Coronary artery (tissue), 2 donors: ENCODE data around the gene AREL1.

Source experiments
- DNase-seq: peaks from one replicate; pipeline ENCODE4 v3.0.0-alpha.2; 2017; ENCODE audit warnings: low spot score
- H3K27ac ChIP-seq, 2 donors: fragments of 200-600 bp; sonication (generic); one replicate each; pipeline ENCODE4 v1.5.1; 2016 to 2019
- H3K4me3 ChIP-seq: fragments of 200-600 bp; sonication (generic); 2 replicates; pipeline ENCODE4 v1.5.1; 2016; ENCODE audit warnings: mild to moderate bottlenecking, moderate library complexity
- TF ChIP-seq, protein P1 (sequence below): fragments of 200-600 bp; sonication (generic); IDR thresholded peaks from one replicate; pipeline ENCODE4 v1.5.1; 2019; ENCODE audit warnings: antibody characterized with exemption

Gene AREL1

DNA sequence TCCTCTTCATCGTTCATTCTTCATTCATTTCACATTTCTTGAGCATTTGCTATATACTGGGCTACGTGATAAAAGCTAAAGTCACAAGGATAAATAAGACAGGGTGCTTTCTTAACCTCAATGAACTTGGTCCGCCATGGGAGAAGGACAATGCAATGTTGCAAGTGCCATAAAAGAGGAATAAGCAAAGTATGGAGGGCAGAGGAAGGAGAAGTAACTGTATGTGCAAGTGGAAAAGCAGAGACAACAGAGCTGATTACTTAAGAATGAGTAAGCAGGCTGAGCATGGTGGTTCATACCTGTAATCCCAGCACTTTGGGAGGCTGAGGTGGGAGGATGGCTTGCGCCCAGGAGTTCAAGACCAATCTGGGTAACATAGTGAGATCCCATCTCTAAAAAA lies 14.4 kb downstream of the AREL1 start:
- TF ChIP-seq, protein P1, sequence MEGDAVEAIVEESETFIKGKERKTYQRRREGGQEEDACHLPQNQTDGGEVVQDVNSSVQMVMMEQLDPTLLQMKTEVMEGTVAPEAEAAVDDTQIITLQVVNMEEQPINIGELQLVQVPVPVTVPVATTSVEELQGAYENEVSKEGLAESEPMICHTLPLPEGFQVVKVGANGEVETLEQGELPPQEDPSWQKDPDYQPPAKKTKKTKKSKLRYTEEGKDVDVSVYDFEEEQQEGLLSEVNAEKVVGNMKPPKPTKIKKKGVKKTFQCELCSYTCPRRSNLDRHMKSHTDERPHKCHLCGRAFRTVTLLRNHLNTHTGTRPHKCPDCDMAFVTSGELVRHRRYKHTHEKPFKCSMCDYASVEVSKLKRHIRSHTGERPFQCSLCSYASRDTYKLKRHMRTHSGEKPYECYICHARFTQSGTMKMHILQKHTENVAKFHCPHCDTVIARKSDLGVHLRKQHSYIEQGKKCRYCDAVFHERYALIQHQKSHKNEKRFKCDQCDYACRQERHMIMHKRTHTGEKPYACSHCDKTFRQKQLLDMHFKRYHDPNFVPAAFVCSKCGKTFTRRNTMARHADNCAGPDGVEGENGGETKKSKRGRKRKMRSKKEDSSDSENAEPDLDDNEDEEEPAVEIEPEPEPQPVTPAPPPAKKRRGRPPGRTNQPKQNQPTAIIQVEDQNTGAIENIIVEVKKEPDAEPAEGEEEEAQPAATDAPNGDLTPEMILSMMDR, result no peak
- Histone ChIP-seq H3K4me3 (no peak overlapping the region), H3K27ac (no peak overlapping the region)
- DNase-seq, result no peak

DNA sequence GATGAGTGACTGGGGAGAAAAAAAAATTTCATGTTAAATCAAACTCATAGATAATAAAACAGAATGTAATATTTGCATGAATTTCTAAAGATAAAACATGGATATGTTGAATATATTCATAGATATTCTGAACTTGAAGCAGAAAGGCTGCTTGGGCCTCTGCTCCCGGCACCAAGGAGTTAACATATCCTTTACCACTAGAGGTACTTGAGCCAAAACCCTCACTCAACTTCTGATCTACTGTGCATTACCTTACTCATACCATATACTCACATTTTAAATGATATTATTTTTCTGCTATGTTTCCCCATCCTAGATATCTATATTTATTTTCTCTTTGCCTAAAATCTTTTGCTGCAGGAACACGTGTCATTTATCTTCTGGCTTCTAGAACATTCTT lies 14.9 kb downstream of the AREL1 start:
- no peak for DNase-seq

DNA sequence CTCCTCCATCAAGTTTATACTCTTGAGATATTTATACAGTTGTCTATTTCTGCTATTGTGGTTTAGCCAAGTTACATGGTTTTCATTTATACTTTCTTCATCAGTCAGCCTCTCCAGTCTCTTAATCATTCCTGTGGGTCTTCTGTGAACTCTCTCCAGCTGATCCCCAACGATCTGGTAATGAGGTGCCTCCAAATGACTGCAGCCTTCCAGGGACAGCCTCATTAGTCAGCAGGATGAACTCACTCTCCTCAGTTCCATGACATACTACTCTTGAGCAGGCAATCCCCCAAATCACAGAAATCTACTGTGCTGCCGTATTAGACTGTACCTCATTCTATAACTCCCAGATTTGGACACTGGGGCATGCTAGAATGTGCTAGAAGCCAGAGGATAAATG lies 15.3 kb downstream of the AREL1 start:
- no peak overlapping the region for H3K27ac ChIP-seq

More for the DNA sequence above, 14.9 kb downstream of the AREL1 start:
- H3K4me3 ChIP-seq, result no peak overlapping the region
- H3K27ac ChIP-seq, result no peak overlapping the region
- TF ChIP-seq, protein P1, result no peak

DNA sequence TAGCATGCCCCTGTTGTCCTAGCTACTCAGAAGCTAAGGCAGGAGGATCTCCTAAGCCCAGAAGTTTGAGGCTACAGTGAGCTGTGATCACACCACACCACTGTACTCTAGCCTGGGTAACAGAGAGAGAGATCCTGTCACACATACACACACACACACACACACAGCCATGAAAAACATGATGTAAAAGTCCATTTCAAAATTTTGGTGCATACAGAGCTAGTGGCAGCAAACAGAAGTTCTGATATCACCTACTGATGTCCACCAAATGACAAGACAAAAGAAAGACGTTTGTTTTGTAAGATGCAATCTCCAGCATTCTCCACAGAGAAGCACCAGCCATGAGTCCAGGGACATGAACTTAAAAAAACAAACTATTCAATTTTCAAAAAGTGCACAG lies 15.9 kb downstream of the AREL1 start:
- Histone ChIP-seq H3K4me3 (no peak overlapping the region), H3K27ac (no peak overlapping the region)
- no peak for DNase-seq
- TF ChIP-seq, protein P1, result no peak

More for the DNA sequence above, 15.3 kb downstream of the AREL1 start:
- TF ChIP-seq, protein P1, result no peak
- H3K4me3 ChIP-seq, result no peak overlapping the region
- DNase-seq, result no peak

DNA sequence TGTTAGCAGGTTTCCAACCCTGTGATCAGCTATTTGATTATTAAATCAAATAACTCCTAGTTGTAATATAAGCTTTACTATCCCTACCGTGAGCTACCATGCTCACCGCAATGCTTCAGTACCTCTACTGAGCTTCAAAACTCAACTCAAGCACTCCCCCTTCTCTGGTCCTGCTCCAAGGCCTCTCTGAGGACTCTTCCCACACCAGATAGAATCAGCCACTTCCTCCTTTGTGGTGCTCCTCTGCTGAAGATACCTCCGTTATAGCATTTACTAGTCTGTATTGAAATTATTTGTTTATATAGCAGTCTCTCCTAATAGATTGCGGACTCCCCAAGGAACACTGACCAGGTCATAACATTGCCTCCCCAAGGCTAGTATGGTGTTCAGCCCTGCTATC lies 17.5 kb downstream of the AREL1 start:
- no peak for DNase-seq
- TF ChIP-seq, protein P1, result no peak
- no peak overlapping the region for H3K4me3 ChIP-seq
- no peak overlapping the region for H3K27ac ChIP-seq

DNA sequence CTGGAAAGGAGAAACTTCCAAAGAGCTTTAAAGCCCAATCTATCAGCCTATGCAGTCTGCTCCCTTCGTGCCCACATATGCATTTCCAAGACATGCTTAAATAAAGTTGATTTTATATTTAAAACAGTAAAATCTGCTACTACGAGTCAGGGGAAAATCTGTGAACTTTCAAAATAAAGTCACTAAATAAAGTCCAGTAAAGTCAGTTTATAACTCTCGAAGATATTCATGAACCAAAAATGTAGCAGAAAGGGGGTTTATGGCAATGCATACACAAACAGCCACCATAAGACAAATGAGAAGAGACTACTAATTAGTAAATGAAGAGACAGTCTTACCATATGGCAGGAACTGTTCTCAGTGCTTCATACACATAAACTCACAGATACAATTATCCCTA lies 19.7 kb downstream of the AREL1 start:
- Histone ChIP-seq H3K27ac (no peak overlapping the region), H3K4me3 (no peak overlapping the region)
- no peak for DNase-seq
- TF ChIP-seq, protein P1, result no peak

DNA sequence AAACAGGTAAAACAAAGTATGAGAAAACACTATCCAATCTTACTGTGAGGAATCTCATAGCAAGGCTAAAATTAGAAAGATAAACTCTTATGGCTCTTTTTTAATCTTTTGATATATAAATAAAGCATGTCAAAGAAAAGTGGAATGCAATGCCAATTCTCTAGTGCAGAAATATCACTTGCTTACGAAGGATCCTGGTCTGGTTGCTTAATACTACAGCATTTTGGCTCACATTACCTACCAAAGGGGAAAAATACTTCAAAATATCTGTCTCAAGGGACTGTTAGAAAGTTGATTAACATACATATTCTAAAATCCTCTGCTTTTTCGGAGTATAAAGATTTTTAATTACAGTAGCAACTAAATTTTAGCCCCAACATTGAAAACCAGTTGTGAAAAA lies 21.4 kb downstream of the AREL1 start:
- no peak for DNase-seq
- H3K27ac ChIP-seq, result peak overlapping the region; percentile 48 to 68

More for the DNA sequence above, 21.4 kb downstream of the AREL1 start:
- TF ChIP-seq, protein P1, result no peak
- H3K4me3 ChIP-seq, result no peak overlapping the region
